ENCODE data around the gene B4GALT4. TPM values are rescaled to one million over a fixed set of nuclear protein-coding genes. Genes with fewer than 3 reads are reported as not detected.

Gene B4GALT4
- total and polyA plus RNA-seq, 2 of the 8 experiments (the other 6 are each of a cell fraction or from before 2014, with no cell fraction given), result 14.6 to 44.7 TPM

DNA sequence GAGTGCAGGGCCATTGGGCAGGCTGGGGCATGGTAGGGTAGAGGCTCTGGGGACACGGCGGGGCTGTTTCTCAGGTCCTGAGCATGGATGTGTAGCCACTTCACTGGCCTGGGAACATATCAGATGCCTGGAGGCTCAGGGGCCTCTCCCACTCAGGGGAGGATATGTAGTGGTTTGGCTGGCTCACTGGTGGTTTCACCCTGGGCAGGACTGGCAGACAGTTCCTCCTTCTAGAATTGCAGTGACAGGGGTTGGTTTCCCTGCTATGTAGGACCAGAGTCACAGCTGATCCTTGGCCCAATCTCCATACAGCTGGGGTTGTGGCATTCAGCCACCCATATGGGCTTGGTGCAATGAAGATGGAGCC lies 48.7 kb upstream of the B4GALT4 start:
- peaks cover 0 to 16% (median 13%) of the 10 kb centered on the region in 4 experiments; a peak in 4 of 7 replicates for H3K27me3 ChIP-seq (replicated peaks in 1 of 4; ENCODE audit: control insufficient read depth in 3 of 4, extremely low read depth in 1 of 4, insufficient read depth in 3 of 4, low read length in 3 of 4)
- H2BK5ac ChIP-seq (ENCODE audit: low read depth, low read length), result 0 out of 2 replicates have a peak overlapping the region, but pooled peaks have one; percentile 45
- no peak overlapping the region for H2BK15ac ChIP-seq (ENCODE audit: low read length)
- TF ChIP-seq KDM5A (IDR thresholded peaks at IDR 0.05; ENCODE audit: low read length), result no peak
- no peak for TF ChIP-seq CREB1 (IDR thresholded peaks at IDR 0.05)
- TF ChIP-seq CBX8 (IDR thresholded peaks at IDR 0.05; ENCODE audit: borderline replicate concordance, low read depth, low read length), result no peak
- TF ChIP-seq SIN3A (conservative IDR thresholded peaks at IDR 0.05 in 1 of 2, IDR thresholded peaks at IDR 0.05 in 1 of 2; ENCODE audit: low read depth in 1 of 2, low read length in 2 of 2), result no peak
- no peak for TF ChIP-seq CHD1 (IDR thresholded peaks at IDR 0.05; ENCODE audit: low read depth, low read length)
- no peak for TF ChIP-seq JUND (IDR thresholded peaks at IDR 0.05; ENCODE audit: low read length)
- no peak for TF ChIP-seq PHF8 (conservative IDR thresholded peaks at IDR 0.05; ENCODE audit: low read depth, low read length)
- no peaks in the 10 kb centered on the region for H3K79me2 ChIP-seq (ENCODE audit: control insufficient read depth in 1 of 2, insufficient read depth in 2 of 2, low read length in 2 of 2)
- no peaks in the 10 kb centered on the region for H4K20me1 ChIP-seq (replicated peaks in 1 of 2; ENCODE audit: control insufficient read depth in 1 of 2, insufficient read depth in 2 of 2, low read length in 2 of 2)
- peak overlapping the region; percentile 9; the same call in 1 of the 2 replicates for H2BK20ac ChIP-seq (ENCODE audit: low read length)
- H2BK120ac ChIP-seq (replicated peaks; ENCODE audit: low read depth, low read length), result no peak overlapping the region
- no peak overlapping the region for H2AK5ac ChIP-seq (ENCODE audit: low read depth, low read length)
- H3K9me3 ChIP-seq (ENCODE audit: insufficient read depth in 2 of 2, low read depth in 1 of 2, low read length in 1 of 2), result no peaks in the 10 kb centered on the region
- no peak overlapping the region for H3K4ac ChIP-seq (replicated peaks; ENCODE audit: insufficient read length, low read depth, low read length)
- FAIRE-seq (no peak), DNase-seq (ENCODE audit: low read depth in 1 of 2, low spot score in 2 of 2) (no peak)
- H4K8ac ChIP-seq (ENCODE audit: extremely low read depth, insufficient read depth, low read length), result no peak overlapping the region
- no peak overlapping the region for H3K4me3 ChIP-seq (ENCODE audit: extremely low read depth in 1 of 4, insufficient read depth in 2 of 4, low read depth in 3 of 4, low read length in 4 of 4)
- no peaks in the 10 kb centered on the region for H3K79me1 ChIP-seq (ENCODE audit: low read depth, low read length)
- H4K5ac ChIP-seq (ENCODE audit: insufficient read length, low read depth, low read length), result no peak overlapping the region
- WGBS, 2 experiments (ENCODE audit: extremely low coverage in 1 of 2, insufficient coverage in 1 of 2, insufficient read length in 1 of 2, insufficient replicate concordance in 2 of 2, low coverage in 1 of 2, low lambda C conversion rate in 2 of 2, missing lambda C conversion rate in 1 of 2), result 94% methylated on average over 2 of the region's 2 CpGs; no CpG with 5 or more reads in 1 of the 2 experiments
- no peak overlapping the region for H4K91ac ChIP-seq (replicated peaks; ENCODE audit: insufficient read length, low read length)
- H3K4me2 ChIP-seq (ENCODE audit: insufficient read depth in 1 of 2, low read depth in 2 of 2, low read length in 2 of 2), result no peak overlapping the region
- no peak overlapping the region for H3K14ac ChIP-seq (ENCODE audit: insufficient read length)
- no peak overlapping the region for H3K56ac ChIP-seq (replicated peaks; ENCODE audit: insufficient read length, low read depth, low read length)
- H3K4me1 ChIP-seq (replicated peaks in 1 of 4; ENCODE audit: control insufficient read depth in 3 of 4, insufficient read depth in 4 of 4, low read length in 3 of 4), result peaks cover 2 to 11% (median 3%) of the 10 kb centered on the region in 4 experiments
- peak overlapping the region; percentile 80; the same call in 1 of the 2 replicates for H2BK12ac ChIP-seq (ENCODE audit: low read depth, low read length)
- H3K18ac ChIP-seq (ENCODE audit: extremely low read depth, low read length), result no peak overlapping the region
- H2AFZ ChIP-seq (ENCODE audit: low read length), result no peak overlapping the region
- H3K27ac ChIP-seq (ENCODE audit: low read depth, low read length), result no peak overlapping the region
- no peak overlapping the region for H3K23ac ChIP-seq (ENCODE audit: insufficient read length)
- POLR2A ChIA-PET (ENCODE audit: partially characterized antibody), result no interaction called here
- no peaks in the 10 kb centered on the region for H3K36me3 ChIP-seq (ENCODE audit: control insufficient read depth in 2 of 4, insufficient read depth in 4 of 4, low read length in 3 of 4)
- H3K9ac ChIP-seq (replicated peaks in 1 of 4; ENCODE audit: extremely low read depth in 1 of 4, low read depth in 3 of 4, low read length in 3 of 4), result no peak overlapping the region
- CTCF ChIA-PET (ENCODE audit: partially characterized antibody), result interaction anchor here (0.7 to 1.4 kb wide), 5 partner anchors 9 to 131 kb away, joined by 3 to 4 read pairs (median 3); no protein-coding TSS in a partner anchor
- H3K23me2 ChIP-seq (ENCODE audit: low read depth, low read length), result peaks cover 7% of the 10 kb centered on the region; the same call in 1 of the 2 replicates
